KOPT-K1 (cell line): Measurements from ENCODE around the gene SLC25A6.

Source experiments
- H3K27ac ChIP-seq: fragments of 200-600 bp; sonication (generic); 2 replicates; pipeline ENCODE4 v1.5.1; 2016; ENCODE audit warnings: antibody characterized with exemption, mild to moderate bottlenecking, low read depth, low read length; ENCODE audit not compliant: poor library complexity, severe bottlenecking
- H3K36me3 ChIP-seq: fragments of 200-600 bp; sonication (generic); 2 replicates; pipeline ENCODE4 v1.5.1; 2017; ENCODE audit warnings: antibody characterized with exemption, mild to moderate bottlenecking, low read length, moderate library complexity; ENCODE audit not compliant: insufficient read depth
- H3K9me3 ChIP-seq: fragments of 200-600 bp; sonication (generic); 2 replicates; pipeline ENCODE4 v1.5.1; 2017; ENCODE audit warnings: antibody characterized with exemption, low read length, mild to moderate bottlenecking; ENCODE audit not compliant: insufficient read depth, poor library complexity, severe bottlenecking

The SLC25A6 gene

GRCh38 chrX:1400049-1400448 is 8.1 kb upstream of the SLC25A6 start:
- H3K27ac ChIP-seq, result no peak overlapping the region
- peaks cover 99% of the 10 kb centered on the region for H3K36me3 ChIP-seq
- H3K9me3 ChIP-seq, result no peaks in the 10 kb centered on the region

- H3K36me3 ChIP-seq, result peaks cover 95% of the 10 kb centered on the region
- no peaks in the 10 kb centered on the region for H3K9me3 ChIP-seq
- H3K27ac ChIP-seq, result no peak overlapping the region
Measured at GRCh38 chrX:1398431-1399340, 6.8 kb upstream of the SLC25A6 start.

GRCh38 chrX:1397441-1398270 is 5.7 kb upstream of the SLC25A6 start:
- Histone ChIP-seq H3K27ac (no peak overlapping the region), H3K36me3 (peaks cover 85% of the 10 kb centered on the region), H3K9me3 (no peaks in the 10 kb centered on the region)

GRCh38 chrX:1397001-1397400 is 5.1 kb upstream of the SLC25A6 start:
- Histone ChIP-seq H3K27ac (no peak overlapping the region), H3K36me3 (peaks cover 78% of the 10 kb centered on the region), H3K9me3 (no peaks in the 10 kb centered on the region)

- H3K36me3 ChIP-seq, result peaks cover 73% of the 10 kb centered on the region
- no peaks in the 10 kb centered on the region for H3K9me3 ChIP-seq
- H3K27ac ChIP-seq, result no peak overlapping the region
Measured at GRCh38 chrX:1395646-1396216, 3.8 kb upstream of the SLC25A6 start.

- Histone ChIP-seq H3K9me3 (no peaks in the 10 kb centered on the region), H3K27ac (no peak overlapping the region), H3K36me3 (peaks cover 73% of the 10 kb centered on the region)
Measured at GRCh38 chrX:1394731-1395501, 3.0 kb upstream of the SLC25A6 start.

- Histone ChIP-seq H3K27ac (no peak overlapping the region), H3K36me3 (peaks cover 73% of the 10 kb centered on the region), H3K9me3 (no peaks in the 10 kb centered on the region)
Measured at GRCh38 chrX:1393871-1394615, 2.1 kb upstream of the SLC25A6 start.

- H3K27ac ChIP-seq, result peak overlapping the region; percentile 96
- peaks cover 73% of the 10 kb centered on the region for H3K36me3 ChIP-seq
Measured at GRCh38 chrX:1392376-1393068, 609 bp upstream of the SLC25A6 start.

GRCh38 chrX:1391370-1391706 is 575 bp downstream of the SLC25A6 start:
- Histone ChIP-seq H3K27ac (peak overlapping the region; percentile 96), H3K36me3 (peaks cover 73% of the 10 kb centered on the region), H3K9me3 (no peaks in the 10 kb centered on the region)

More at GRCh38 chrX:1392376-1393068, 609 bp upstream of the SLC25A6 start:
- H3K9me3 ChIP-seq, result no peaks in the 10 kb centered on the region

- no peaks in the 10 kb centered on the region for H3K9me3 ChIP-seq
- peak overlapping the region; percentile 96 for H3K27ac ChIP-seq
- H3K36me3 ChIP-seq, result peaks cover 73% of the 10 kb centered on the region
Measured at GRCh38 chrX:1390621-1391369, 1.1 kb downstream of the SLC25A6 start.

GRCh38 chrX:1389993-1390285 is 2.0 kb downstream of the SLC25A6 start:
- Histone ChIP-seq H3K36me3 (peaks cover 73% of the 10 kb centered on the region), H3K27ac (no peak overlapping the region), H3K9me3 (no peaks in the 10 kb centered on the region)

- Histone ChIP-seq H3K27ac (no peak overlapping the region), H3K9me3 (no peaks in the 10 kb centered on the region), H3K36me3 (peaks cover 73% of the 10 kb centered on the region)
Measured at GRCh38 chrX:1389181-1389992, 2.5 kb downstream of the SLC25A6 start.

GRCh38 chrX:1388651-1389050 is 3.3 kb downstream of the SLC25A6 start:
- Histone ChIP-seq H3K36me3 (peaks cover 78% of the 10 kb centered on the region), H3K9me3 (no peaks in the 10 kb centered on the region), H3K27ac (no peak overlapping the region)
